GM12874 (cell line): Measurements from ENCODE around the gene PIN1.

Experiments used
- CTCF ChIP-seq: IDR thresholded peaks from 2 replicates; pipeline ENCODE4 v1.5.1; 2011; ENCODE audit warnings: low read depth, mild to moderate bottlenecking, control low read depth, low read length, moderate library complexity; ENCODE audit not compliant: insufficient read depth

Gene PIN1

GRCh38 chr19:9877780-9878510 is 42.8 kb downstream of the PIN1 start:
- TF ChIP-seq CTCF: no peak

- TF ChIP-seq CTCF: no peak
Observed at GRCh38 chr19:9878511-9879196, 43.5 kb downstream of the PIN1 start.

GRCh38 chr19:9881720-9882119 is 46.6 kb downstream of the PIN1 start:
- TF ChIP-seq CTCF: no peak

GRCh38 chr19:9883231-9883758 is 48.2 kb downstream of the PIN1 start:
- no peak for TF ChIP-seq CTCF

- no peak for TF ChIP-seq CTCF
Observed at GRCh38 chr19:9883764-9884163, 48.6 kb downstream of the PIN1 start.

GRCh38 chr19:9885077-9885552 is 50.0 kb downstream of the PIN1 start:
- TF ChIP-seq CTCF: no peak

GRCh38 chr19:9891609-9892373 is 56.7 kb downstream of the PIN1 start:
- no peak for TF ChIP-seq CTCF
